LHCN-M2 (cell line): ENCODE data around the gene KCNQ1. TPM values are rescaled to one million over a fixed set of nuclear protein-coding genes. Genes with fewer than 3 reads are reported as not detected.

ENCODE experiments used
- DNase-seq: peaks from one replicate; pipeline ENCODE4 v3.0.0-alpha.2; 2012; ENCODE audit warnings: low read depth
- total RNA-seq: library from RNA; depleted of rRNA; stranded (reverse); fragments of >200 nt; gene quantifications from 2 replicates; pipeline ENCODE4 v1.2.3, GENCODE V29; 2014

Gene KCNQ1
- total RNA-seq, 1 experiment from 2014 or later = not detected

- no peak for DNase-seq
These were observed 200.3 kb downstream of the KCNQ1 start for GRCh38 chr11:2644844-2645778.

- DNase-seq = no peak
These were observed 200.9 kb downstream of the KCNQ1 start for GRCh38 chr11:2645779-2646118.

- no peak for DNase-seq
These were observed 202.4 kb downstream of the KCNQ1 start for GRCh38 chr11:2647167-2647566.

GRCh38 chr11:2647953-2648352, 203.1 kb downstream of the KCNQ1 start:
- DNase-seq = no peak

GRCh38 chr11:2649400-2649799, 204.6 kb downstream of the KCNQ1 start:
- DNase-seq = no peak

- DNase-seq = no peak
These were observed 205.0 kb downstream of the KCNQ1 start for GRCh38 chr11:2649848-2650247.

GRCh38 chr11:2650343-2650867, 205.6 kb downstream of the KCNQ1 start:
- DNase-seq = no peak

- DNase-seq = no peak
These were observed 206.3 kb downstream of the KCNQ1 start for GRCh38 chr11:2651054-2651617.

- no peak for DNase-seq
These were observed 207.0 kb downstream of the KCNQ1 start for GRCh38 chr11:2651826-2652271.

GRCh38 chr11:2652333-2653197, 207.8 kb downstream of the KCNQ1 start:
- no peak for DNase-seq

GRCh38 chr11:2653198-2653551, 208.4 kb downstream of the KCNQ1 start:
- no peak for DNase-seq

GRCh38 chr11:2653930-2654739, 209.3 kb downstream of the KCNQ1 start:
- DNase-seq = peak; percentile 78

GRCh38 chr11:2655016-2655719, 210.4 kb downstream of the KCNQ1 start:
- no peak for DNase-seq

GRCh38 chr11:2655834-2656622, 211.2 kb downstream of the KCNQ1 start:
- DNase-seq = peak; percentile 12

- no peak for DNase-seq
These were observed 212.1 kb downstream of the KCNQ1 start for GRCh38 chr11:2656859-2657258.

- DNase-seq = no peak
These were observed 213.0 kb downstream of the KCNQ1 start for GRCh38 chr11:2657697-2658284.

GRCh38 chr11:2660357-2660939, 215.6 kb downstream of the KCNQ1 start:
- DNase-seq = no peak

- DNase-seq = no peak
These were observed 216.6 kb downstream of the KCNQ1 start for GRCh38 chr11:2661173-2662023.
